ENCODE results near the gene PRMT9.

PRMT9 gene

DNA sequence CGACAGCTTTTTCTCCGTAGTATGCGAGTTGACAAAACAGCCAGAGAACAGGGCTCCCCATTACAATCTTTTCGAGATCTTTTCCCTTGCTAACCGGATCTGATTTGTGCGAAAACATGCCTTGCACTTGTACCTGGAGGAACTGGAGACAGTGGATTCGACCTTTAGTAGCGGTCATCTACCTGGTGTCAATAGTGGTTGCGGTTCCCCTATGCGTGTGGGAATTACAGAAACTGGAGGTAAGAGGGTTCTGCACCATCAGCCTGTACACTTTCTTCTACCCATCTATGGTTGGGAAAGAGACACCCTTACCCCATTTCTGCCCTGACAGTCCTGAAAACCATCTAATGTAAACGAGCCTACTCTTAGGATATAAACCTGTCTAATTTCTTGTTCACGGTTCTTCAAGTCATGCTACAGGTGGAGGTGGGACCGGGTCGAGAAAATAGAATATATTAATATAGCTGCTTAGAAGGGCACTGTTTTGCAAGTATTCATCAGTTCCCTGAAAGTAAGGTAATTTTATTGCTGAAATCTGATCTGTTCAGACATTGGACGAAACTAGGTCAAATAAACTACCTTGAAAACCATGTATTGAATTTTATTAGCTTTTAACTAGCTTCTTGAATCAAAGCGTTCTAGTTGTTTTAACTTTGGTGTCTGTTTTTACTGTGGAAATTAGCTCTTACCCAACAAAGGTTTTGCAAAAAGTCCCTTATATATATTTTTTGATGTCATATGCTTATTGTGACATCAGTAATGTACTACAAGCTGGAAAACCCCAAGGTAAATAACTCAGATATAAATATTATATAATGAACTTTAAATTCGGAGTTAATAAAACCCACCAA lies 65.9 kb downstream of the PRMT9 start:
- DNase-seq = no peak

DNA sequence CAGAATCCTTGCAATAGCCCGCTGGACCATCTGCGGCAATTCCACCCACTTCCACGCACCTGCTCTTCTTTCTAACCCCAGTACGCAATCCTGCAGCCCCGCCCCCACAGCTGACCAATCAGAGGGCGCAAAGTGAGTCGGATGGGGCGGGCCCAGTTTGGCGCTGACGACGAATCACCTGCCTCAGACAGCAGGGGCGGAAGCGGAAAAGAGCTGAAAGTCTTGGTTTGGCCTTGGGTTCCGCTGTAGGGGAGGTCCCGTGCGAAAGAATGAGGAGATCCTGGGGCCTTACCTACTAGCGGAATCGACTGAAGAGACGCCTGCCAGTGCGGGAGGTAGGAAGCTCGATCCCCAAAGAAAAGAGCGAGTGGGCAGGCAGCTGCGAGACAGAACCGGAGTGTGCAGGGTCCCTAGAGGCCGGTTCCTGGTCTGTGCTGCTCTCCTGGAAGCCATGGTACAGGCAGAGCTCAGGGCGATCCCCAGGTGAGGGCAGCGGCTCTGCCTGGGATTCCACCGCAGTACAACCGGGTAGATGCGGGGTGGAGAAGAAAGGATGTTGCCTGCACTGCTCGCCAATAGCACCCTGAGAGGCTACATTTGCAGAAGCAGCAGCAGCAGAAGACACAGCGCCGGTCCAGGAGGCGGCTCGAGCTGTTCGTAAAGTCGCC lies 66.7 kb downstream of the PRMT9 start, which contains the start of gene TMEM184C:
TMEM184C (plus strand) TSS at position 225 of the 668 bp plus-strand sequence. CDS start 560 bp downstream, outside the sequence.
- peak; percentile 98 for DNase-seq

DNA sequence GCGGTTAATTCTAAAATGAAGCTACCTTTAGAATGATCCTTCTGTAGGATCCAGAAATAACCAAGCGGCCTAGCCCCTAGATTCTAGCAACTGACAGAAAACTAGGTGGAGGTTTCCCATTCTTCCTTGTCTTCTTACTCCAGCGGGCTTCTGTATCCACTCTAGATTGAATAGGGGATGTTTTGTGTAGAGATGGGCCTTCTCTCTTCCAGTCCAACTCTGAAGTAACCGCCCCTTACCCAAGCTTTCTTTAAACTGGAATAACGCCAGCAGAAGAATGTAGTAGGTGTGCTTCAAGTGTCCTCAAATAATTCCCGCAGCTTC lies 67.2 kb downstream of the PRMT9 start:
- no peak for DNase-seq

- no peak for DNase-seq
These were observed 73.3 kb downstream of the PRMT9 start for GRCh38 chr4:147610686-147611085.

DNA sequence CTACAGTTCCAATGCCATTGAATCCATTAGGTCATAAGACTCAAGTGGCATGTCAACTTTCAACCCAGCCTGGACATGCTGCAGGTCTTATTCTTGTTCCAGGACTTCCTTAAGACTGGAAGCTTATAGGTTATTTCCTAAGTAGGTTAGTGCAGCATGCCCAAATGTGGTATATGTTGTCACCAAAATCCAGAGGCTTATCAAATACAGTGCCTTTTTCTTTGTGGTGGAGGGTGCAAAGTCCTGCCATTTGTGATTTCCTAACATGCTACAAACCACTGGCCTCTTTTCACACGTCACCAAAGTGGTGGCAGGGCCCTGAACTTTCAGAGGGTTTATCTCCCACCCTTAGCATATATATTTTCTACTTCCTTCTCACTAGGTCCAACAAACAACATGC lies 76.5 kb downstream of the PRMT9 start:
- no peak for DNase-seq

GRCh38 chr4:147605499-147605898 lies 78.5 kb downstream of the PRMT9 start:
- DNase-seq = no peak

GRCh38 chr4:147599769-147600168 lies 84.2 kb downstream of the PRMT9 start:
- DNase-seq = no peak

- DNase-seq = no peak
These were observed 84.8 kb downstream of the PRMT9 start for GRCh38 chr4:147599206-147599605.

GRCh38 chr4:147597561-147597960 lies 86.4 kb downstream of the PRMT9 start:
- DNase-seq = no peak

- DNase-seq = no peak
These were observed 87.0 kb downstream of the PRMT9 start for GRCh38 chr4:147596981-147597380.

GRCh38 chr4:147596377-147596776 lies 87.6 kb downstream of the PRMT9 start:
- no peak for DNase-seq

GRCh38 chr4:147594578-147594977 lies 89.4 kb downstream of the PRMT9 start:
- no peak for DNase-seq

DNA sequence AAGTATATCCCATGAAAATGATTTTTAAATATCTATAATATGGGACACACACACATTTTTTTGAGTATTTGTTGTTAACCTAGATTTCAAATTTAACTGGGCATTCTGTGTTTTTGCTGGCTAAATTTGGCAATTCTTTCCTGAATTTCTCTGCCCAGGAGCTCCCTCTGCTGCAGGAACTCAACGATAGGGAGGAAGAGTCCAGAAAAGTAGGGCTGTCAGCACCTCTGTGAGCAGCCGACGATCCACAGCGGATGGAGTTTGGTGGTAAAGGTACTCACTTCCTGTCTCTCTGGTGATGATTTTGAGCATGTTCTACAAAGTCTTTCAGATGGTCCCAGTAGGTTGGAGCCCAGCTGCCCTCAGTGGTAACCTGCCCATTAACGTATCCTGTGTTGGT lies 89.9 kb downstream of the PRMT9 start:
- no peak for DNase-seq

DNA sequence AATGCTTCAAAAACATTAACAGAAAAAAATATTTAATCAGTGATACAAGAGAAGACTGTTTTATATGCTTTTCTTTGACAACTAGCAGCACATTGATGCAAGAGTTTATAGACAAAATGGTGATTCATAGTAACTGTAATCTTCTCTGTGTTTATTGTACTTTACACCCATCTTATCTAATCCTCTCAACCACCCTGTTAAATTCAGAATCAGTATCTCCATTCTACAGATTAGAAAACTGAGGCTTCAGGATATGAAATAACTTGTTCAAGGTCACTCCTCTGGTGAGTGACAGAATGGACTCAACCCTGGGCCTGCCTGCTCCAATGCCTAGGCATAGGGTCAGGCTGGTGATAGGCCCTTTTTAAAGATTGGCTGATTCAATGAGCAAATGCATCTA lies 92.9 kb downstream of the PRMT9 start:
- DNase-seq = no peak

DNA sequence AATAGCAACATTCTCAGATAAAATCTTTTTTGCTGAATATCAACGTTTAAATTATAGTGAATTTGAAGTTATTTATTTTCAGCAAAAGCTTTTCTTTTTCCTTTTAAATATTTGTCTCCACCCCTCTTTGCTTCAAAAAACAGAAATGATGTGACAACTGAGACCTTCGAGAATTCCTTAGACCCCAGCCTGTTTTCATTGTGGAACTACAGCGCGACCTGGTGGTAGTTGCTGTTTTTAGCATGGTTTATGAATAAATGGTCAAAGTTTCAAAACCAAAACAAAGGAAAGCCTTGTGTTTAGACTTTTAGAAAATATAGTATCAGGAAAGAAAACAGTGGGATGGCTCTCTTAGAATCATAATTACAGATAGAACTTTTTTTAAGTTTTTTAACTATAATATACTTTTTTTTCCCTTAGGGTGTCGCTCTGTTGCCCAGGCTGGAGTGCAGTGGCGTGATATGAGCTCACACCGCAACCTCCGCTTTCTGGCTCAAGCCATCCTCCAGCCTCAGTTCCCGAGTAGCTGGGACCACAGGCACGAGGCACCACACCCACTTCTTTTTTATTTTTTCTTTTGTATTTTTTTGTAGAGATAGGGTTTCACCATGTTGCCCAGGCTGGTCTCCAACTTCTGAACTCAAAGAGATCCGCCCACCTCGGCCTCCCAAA lies 93.6 kb downstream of the PRMT9 start:
- DNase-seq = peak; percentile 37

- DNase-seq = no peak
These were observed 94.4 kb downstream of the PRMT9 start for GRCh38 chr4:147589586-147589985.
